COLO668 (cell line): ENCODE measurements around the gene MYH6.

ENCODE experiments used
- DNase-seq: peaks from one replicate; lab custom pipeline; 2025; ENCODE audit not compliant: unreplicated experiment; lab: John Stamatoyannopoulos, UW

MYH6 gene

DNA sequence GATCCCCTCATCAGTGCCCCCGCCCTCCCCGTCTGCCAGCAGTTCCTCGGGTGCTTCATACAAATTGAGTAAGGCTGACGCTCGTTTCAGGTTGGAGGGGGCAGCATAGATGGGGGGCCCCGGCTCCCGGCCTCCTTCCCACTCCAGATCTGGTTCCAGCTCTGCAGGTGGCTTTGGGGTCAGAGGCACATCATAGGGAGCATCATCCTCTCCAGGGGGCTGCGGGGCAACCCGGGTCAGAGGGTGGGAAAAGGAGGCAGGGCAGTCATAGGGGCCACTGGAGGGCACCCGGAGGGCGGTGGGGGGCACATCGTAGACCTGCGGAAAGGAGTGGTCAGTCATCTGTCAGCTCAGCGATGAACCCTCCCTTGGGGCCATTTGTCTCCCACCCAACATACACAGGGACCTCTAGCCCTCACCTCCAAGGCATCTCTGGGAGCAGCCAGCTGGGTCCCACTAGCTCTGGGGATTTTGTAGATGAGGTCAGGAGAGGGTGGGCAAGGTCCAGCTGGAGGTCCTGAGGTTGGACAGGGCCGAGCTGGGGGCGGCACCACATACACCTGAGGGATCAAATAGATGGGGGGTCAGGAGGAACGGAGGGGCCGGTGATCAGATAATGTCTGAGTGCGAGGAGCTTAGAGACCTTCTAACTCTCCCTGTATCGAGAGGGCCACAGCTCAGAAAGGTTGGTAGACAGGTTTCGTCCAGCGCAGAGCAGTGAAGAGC is 48.2 kb downstream of the MYH6 start:
- no peak for DNase-seq

GRCh38 chr14:23359167-23359626 is 48.9 kb downstream of the MYH6 start:
- DNase-seq, result no peak

GRCh38 chr14:23358553-23359166 is 49.4 kb downstream of the MYH6 start:
- DNase-seq, result no peak

DNA sequence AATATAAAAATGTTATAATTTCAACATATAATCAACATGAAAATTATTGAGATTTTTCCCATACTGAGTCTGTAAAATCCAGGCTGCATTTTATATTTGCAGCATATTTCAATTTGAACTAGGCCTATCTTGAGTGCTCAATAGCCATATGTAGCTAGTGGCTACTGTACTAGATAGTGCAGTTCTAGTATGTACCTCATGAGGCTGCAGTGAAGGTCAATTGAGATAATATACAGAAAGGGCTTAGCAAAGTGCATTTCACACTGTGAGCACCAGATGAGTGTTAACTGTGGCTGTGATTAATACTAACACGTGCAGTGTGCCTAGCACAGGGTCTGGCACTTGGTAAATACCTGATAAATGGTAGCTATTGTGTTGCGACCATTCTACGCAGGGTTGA is 50.0 kb downstream of the MYH6 start:
- DNase-seq, result no peak

DNA sequence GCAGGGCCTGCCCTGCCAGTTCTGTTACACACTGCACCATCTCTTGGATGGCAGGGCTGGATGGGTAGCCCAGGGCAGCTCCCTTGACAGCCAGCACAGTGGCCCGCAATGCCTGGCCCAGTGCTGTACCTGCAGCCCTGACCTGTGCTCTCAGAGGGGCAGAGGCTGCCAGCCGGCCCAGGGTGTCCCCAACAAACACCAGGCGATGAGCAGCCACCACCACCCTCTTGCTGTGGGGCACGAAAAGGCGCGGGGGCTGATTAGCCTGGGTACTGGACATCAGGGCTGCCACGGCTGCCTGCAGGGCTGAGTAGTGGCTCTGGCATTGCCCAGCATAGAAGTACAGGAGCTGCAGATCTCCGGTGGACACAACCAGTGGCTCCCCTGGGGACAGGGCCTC is 50.8 kb downstream of the MYH6 start:
- no peak for DNase-seq

DNA sequence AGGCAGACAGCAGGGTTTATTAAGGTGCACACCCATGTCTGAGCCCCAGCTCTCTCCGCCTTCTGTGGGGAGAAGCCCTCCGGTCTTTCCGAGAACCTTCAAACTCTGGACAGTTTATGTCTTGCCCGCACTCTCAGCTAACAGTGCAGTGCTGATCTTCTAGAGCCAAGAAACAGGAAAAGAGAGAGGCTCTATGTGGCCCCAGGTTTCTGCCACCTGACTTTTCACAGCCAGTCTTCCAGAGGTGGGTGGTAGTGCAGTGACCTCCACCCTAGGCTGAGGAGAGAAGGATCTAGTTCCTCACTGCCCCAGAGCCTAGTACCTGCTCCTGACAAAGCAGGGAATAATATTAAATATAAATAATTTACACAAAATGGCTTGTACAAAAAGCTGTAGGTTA is 51.4 kb downstream of the MYH6 start:
- DNase-seq, result no peak

- no peak for DNase-seq
Observed at GRCh38 chr14:23355871-23356435, 52.1 kb downstream of the MYH6 start.

GRCh38 chr14:23354990-23355389 is 53.1 kb downstream of the MYH6 start:
- no peak for DNase-seq

DNA sequence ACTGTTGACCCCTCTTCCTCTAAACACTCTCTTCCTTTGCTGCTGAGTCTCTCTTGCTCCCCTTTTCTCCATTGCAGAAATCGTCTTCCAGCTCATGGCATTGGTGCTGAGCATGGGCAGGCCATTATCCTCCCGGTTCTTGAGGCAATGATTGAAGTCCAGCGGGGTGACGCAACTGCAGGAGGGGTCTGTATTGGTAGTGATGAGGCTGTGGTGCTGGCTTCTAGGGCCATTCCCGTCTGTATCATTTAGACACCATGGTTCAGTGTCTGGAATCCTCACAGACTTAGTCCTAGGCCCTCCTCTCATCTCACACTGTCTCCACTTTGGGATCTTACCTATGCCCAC is 54.7 kb downstream of the MYH6 start:
- no peak for DNase-seq

DNA sequence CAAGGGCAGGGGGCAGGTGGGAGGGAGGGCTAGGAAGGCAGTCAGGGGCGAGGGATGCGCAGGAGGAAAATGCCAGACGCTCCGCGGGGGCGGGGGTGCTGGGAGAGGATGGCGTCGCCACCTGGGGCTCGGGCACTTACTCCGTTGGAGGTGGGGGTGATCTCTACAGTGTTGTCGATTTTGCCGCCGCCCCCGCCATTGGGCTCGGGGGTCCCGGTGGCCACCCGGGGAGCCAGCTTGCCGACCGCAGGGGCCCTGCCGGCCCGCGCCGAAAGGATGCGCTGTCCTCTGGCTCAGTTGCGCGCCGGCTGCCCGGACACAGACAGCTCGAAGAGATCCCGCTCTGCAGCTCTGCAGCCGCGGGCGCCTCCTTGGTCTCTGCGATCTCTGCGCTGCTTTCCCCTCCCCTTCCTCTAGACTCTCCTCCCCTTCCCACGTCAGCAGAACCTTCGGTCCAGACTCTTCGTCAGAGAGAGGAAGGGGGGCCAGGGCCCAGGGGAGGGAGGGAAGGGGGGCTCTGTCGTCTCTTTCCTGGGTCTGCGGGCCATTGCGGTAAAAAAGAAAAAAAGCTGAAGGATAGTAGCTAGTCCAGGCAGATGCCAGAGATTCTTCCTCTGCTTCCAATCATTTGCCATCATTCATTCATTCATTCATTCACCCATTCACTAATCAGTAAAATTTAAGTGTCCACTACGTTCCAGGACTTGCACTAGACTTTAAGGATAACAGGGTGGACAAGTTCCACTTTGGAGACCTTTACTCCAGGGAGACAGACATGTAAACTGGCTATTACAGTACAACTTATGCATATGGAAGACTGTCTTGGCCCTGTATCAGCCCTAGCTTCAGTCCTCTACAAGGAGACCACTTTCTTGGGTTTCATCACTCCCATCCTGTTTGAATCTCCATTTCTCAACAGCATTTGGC is 55.3 kb downstream of the MYH6 start, which contains the start of gene SLC22A17:
SLC22A17 (minus strand) TSS at position 382 of the 927 bp plus-strand sequence.
- DNase-seq, result peak; percentile 20

- no peak for DNase-seq
Observed at GRCh38 chr14:23351681-23352505, 56.2 kb downstream of the MYH6 start.

DNA sequence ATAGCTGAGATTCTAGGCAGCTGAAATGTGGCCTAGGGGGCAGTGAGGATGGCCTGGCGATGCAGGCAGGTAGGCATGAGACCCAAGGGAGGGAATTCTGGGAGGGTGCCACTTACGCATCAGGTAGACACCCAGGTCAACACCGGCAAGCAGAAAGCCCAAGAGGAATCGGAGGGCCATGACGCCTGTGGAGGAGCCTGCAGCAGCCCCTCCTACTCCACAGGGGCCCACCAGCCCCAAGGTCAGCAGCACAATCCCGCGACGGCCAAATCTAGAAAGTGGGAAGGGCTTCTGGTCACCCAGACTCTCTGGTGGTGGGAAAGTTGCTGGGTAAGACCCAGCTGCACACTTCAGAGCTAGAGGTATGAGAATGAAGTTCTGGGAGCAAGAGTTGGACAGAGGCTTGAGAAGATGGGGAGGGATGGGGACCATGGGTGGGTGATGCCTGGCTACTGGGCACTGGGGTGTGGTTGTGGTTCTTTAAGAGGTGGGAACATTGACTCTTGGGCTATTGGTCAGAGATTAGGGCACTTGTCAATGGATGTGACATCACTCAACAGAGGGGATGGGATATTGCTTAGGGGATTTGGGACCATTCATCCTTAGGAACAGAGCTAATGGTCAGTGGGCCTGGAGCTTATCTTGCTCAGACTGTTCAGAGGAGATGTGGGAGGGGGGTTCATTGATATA is 58.8 kb downstream of the MYH6 start:
- DNase-seq, result no peak

DNA sequence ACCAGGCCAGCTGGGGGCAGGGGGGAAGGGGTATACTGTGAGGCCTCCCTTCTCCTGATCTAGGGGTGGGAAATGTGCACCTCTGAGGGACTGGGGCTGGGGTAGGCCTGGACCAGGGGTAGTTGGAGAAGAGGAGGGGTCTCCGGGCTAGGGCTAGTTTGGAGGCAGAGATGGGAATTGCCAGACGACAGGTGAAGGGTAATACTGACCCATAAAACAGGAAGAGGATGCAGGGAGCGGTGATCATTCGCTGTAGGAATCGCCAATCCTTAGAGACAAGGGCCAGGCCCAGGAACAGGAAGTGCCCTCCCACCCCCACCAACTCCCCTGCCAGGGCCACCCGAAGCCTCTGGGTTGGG is 59.8 kb downstream of the MYH6 start:
- no peak for DNase-seq

DNA sequence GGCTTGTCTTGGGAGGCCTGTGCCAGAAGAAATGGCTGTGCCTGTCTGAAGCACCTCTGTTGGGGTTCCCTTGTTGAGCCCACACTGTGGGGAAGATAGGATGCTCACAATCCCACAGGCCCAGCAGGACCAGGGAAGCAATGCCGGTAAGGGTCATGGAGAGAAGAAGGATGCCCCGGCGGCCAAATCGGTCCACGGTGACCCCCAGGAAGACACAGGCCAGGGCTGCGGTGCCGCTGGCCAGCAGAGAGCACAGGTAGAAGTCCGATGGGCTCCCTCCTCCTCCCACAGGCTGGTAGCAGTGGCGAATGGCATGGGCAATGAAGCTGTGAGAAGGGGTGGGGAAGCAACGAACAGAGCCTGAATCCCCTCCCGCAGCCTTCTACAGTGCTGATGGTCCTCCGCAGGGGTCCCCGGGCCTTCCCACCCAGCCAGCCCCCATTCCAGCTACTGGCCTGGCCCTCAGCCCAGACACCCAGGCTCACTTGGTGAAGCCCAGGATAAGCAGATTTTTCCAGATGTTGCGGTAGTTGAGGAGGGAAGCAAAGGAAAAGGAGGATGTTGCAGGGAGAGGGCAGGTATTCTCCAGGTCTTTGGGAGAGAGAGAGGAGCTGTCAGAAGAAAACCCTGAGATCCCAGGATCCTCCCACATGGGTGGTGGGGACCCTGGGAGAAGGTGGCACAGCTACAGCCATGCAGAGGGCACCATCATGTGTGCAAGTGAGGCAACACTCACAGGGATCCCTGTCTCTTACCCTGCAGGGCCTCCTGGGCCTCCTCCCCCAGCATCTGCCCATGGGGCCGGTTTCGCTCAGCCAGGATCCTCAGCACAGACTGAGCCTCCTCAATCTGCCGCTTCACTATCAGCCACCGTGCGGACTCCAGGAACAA is 60.4 kb downstream of the MYH6 start:
- DNase-seq, result no peak

DNA sequence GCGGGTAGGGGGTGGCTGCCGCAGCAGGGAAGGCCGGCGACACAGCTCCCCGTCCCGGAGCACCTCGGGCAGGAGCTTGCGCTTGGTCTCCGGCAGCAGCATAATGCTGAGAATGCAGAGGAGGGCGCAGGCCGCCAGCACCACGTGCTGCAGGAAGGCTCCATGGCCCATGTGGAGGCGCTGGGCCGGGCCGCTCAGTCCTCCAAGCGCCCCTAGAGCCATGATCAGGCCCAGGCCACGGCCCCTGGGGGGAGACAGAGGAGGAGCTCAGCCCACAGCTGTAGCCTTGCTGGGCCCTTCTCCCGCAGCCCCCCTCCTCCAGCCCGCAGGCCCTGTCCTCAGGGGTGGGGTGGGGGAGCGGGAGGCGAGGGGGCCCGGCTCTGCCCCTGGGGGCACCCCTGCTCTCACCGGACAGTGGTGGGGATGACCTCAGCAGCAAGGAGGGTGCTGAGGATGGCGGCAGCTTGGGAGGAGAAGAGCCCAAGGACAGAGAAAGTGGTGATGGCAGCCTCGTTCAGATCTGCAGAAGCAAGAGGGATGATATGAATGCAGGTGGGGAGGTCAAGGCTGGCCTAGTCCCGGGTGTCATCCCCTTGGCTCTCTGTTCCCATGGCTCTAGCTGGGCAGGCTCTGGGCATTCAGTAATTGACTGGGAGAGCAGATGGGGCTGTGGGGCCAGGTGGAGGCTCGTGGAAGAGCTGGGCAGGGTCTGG is 61.2 kb downstream of the MYH6 start:
- no peak for DNase-seq

- no peak for DNase-seq
Observed at GRCh38 chr14:23345987-23346692, 61.9 kb downstream of the MYH6 start.

- DNase-seq, result no peak
Observed at GRCh38 chr14:23344481-23344880, 63.6 kb downstream of the MYH6 start.
